Sigmoid colon (tissue), 4 donors: Measurements from ENCODE around the gene PDE6B.

Experiments used
- EP300 ChIP-seq, 4 donors: sonication (generic); formaldehyde crosslinking; IDR thresholded peaks; one replicate each; pipeline ENCODE4 v1.6.1; 2017; ENCODE audit warnings: antibody characterized with exemption in 4 of 4
- POLR2AphosphoS5 ChIP-seq, 4 donors: sonication (generic); formaldehyde crosslinking; IDR thresholded peaks; one replicate each; pipeline ENCODE4 v1.6.1; 2017; ENCODE audit warnings: antibody characterized with exemption in 4 of 4
- TF ChIP-seq, protein P1 (sequence below), 4 experiments: fragments of 450-650 bp in 3 of 4; fragments of 200-600 bp in 1 of 4; IDR thresholded peaks; one replicate each; pipeline ENCODE4 v1.5.1; 2016 to 2019; ENCODE audit warnings: antibody characterized with exemption in 4 of 4, mild to moderate bottlenecking in 3 of 4, moderate library complexity in 2 of 4

DNA sequence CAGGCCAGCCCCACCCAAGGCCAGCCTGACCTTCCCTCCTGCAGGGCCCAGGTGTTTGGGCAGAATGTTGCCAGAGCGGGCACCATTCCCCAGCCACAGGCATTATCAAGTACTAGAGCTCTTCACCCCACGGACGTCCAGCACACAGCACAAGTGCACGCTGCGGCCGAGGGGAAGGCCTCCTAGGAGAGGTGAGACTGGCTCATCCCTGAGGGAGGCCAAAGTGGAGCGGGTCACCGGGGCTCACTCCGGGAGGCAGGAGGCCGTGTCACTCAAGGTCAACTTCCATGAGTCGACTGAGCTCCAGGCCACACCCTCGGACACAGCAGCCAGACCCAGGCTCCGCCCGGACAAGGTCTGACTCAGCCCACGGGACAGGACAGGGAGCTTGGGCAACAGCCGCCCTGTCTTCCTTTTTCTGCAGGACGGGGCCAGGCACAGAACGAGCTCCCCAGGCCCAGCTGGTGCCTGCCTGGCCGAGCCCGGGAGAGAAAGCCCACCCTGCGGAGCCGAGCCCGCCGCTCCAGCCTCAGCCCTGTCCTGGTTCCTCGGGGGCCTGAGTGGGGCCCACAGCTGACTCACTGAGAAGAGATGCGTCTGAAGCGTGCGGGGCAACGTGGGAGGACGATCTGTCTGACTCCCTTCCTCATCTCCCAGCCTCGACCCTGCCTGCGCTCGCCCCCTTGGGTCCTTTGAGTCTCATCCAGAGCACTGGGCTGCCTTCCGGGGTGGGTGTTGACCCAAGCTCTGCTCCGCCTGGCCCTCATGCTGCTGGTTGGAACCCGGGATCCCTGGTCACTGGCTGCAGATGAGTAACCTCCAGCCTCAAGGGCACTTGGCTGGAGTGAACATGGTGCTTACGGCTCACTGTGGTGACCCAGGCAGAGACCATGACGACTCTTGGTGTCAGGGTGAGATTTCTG is 61.9 kb downstream of the PDE6B start:
- TF ChIP-seq, protein P1, sequence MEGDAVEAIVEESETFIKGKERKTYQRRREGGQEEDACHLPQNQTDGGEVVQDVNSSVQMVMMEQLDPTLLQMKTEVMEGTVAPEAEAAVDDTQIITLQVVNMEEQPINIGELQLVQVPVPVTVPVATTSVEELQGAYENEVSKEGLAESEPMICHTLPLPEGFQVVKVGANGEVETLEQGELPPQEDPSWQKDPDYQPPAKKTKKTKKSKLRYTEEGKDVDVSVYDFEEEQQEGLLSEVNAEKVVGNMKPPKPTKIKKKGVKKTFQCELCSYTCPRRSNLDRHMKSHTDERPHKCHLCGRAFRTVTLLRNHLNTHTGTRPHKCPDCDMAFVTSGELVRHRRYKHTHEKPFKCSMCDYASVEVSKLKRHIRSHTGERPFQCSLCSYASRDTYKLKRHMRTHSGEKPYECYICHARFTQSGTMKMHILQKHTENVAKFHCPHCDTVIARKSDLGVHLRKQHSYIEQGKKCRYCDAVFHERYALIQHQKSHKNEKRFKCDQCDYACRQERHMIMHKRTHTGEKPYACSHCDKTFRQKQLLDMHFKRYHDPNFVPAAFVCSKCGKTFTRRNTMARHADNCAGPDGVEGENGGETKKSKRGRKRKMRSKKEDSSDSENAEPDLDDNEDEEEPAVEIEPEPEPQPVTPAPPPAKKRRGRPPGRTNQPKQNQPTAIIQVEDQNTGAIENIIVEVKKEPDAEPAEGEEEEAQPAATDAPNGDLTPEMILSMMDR (IDR thresholded peaks at IDR 0.05): no peak
- TF ChIP-seq POLR2AphosphoS5 (IDR thresholded peaks at IDR 0.05): peak; percentile 23 to 70 (median 32)
- no peak for TF ChIP-seq EP300 (IDR thresholded peaks at IDR 0.05)
